NAMALWA (cell line): ENCODE measurements around the gene AP3B1.

ENCODE experiments used
- DNase-seq: peaks from one replicate; pipeline ENCODE4 v3.0.0-alpha.2; 2015; ENCODE audit warnings: low spot score

The AP3B1 gene

GRCh38 chr5:78003919-78004318 is 290.6 kb downstream of the AP3B1 start:
- no peak for DNase-seq

GRCh38 chr5:78003450-78003849 is 291.0 kb downstream of the AP3B1 start:
- DNase-seq = no peak

- no peak for DNase-seq
Observed at GRCh38 chr5:78002690-78003089, 291.8 kb downstream of the AP3B1 start.

GRCh38 chr5:78001197-78001596 is 293.3 kb downstream of the AP3B1 start:
- no peak for DNase-seq

GRCh38 chr5:78000191-78000590 is 294.3 kb downstream of the AP3B1 start:
- no peak for DNase-seq

GRCh38 chr5:77999399-77999798 is 295.1 kb downstream of the AP3B1 start:
- DNase-seq = no peak

GRCh38 chr5:77996943-77997342 is 297.6 kb downstream of the AP3B1 start:
- no peak for DNase-seq

GRCh38 chr5:77995793-77996409 is 298.6 kb downstream of the AP3B1 start:
- DNase-seq = no peak

- DNase-seq = no peak
Observed at GRCh38 chr5:77994943-77995342, 299.6 kb downstream of the AP3B1 start.

- DNase-seq = no peak
Observed at GRCh38 chr5:77993855-77994318, 300.6 kb downstream of the AP3B1 start.

GRCh38 chr5:77993141-77993854 is 301.2 kb downstream of the AP3B1 start:
- no peak for DNase-seq

GRCh38 chr5:77991084-77991483 is 303.4 kb downstream of the AP3B1 start:
- DNase-seq = no peak

- DNase-seq = no peak
Observed at GRCh38 chr5:77990020-77990419, 304.5 kb downstream of the AP3B1 start.

GRCh38 chr5:77987988-77988387 is 306.5 kb downstream of the AP3B1 start:
- DNase-seq = no peak

GRCh38 chr5:77987331-77987730 is 307.2 kb downstream of the AP3B1 start:
- no peak for DNase-seq

GRCh38 chr5:77986261-77986660 is 308.2 kb downstream of the AP3B1 start:
- DNase-seq = no peak

- DNase-seq = no peak
Observed at GRCh38 chr5:77985247-77985646, 309.3 kb downstream of the AP3B1 start.

GRCh38 chr5:77984587-77984986 is 309.9 kb downstream of the AP3B1 start:
- DNase-seq = no peak

- no peak for DNase-seq
Observed at GRCh38 chr5:77983482-77984199, 310.9 kb downstream of the AP3B1 start.

GRCh38 chr5:77981820-77982219 is 312.7 kb downstream of the AP3B1 start:
- DNase-seq = no peak

- DNase-seq = no peak
Observed at GRCh38 chr5:77974576-77974975, 319.9 kb downstream of the AP3B1 start.

GRCh38 chr5:77973253-77973609 is 321.3 kb downstream of the AP3B1 start:
- no peak for DNase-seq
